ENCODE measurements around the gene NOL8.

The NOL8 gene

DNA sequence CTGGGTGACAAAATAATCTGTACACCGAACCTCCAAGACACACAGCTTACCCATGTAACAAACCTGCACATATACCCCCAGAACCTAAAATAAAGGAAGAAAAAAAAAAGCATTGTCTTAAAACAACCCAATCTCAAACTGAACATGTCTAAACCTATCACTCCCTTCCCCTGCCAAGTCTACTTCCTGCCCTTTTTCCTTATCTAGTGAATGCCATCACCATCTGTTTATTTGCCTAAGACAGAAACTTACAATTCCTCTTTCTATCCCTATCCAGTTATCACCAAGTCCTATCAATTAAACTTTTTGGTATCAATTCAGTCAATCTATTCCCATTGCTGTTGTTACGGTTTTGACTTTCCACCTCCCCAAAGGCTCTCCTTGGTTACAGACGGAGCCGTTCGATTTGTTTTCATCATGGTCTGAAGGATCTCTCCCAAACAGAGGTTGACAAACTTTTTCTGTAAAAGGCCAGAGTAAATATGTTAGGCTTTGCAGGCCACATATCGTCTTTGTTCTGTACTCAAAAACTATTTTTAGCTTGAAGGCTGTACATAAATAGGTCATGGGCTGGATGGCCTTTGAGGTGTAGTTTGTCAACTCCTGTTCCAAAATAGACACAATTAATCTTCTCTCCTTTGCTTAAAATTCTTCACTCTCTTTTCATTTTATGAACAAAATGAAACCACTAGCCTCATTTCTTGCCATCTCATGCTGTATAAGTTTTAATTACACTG is 12.1 kb downstream of the NOL8 start:
- DNase-seq (ENCODE audit: low read depth) = peak; percentile 39

DNA sequence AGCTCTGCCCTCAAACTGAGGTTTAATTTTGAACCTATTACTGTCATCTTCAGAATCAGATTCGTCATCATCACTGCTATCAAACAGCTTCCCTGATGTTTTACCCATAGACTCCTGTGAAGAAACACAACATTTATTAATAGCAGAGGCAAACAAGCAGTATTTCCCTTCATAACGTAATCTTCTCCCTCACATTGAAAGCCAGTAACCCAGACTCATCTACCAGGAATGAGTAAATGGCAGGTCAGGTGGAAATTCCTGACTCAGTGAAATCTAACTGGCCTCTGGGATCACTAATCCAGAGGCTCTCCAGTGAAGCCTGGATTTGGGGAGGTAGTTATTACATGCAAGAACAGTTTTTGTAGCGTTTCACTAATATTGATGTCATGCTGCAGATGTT is 14.6 kb downstream of the NOL8 start:
- DNase-seq (ENCODE audit: low read depth) = peak; percentile 46

DNA sequence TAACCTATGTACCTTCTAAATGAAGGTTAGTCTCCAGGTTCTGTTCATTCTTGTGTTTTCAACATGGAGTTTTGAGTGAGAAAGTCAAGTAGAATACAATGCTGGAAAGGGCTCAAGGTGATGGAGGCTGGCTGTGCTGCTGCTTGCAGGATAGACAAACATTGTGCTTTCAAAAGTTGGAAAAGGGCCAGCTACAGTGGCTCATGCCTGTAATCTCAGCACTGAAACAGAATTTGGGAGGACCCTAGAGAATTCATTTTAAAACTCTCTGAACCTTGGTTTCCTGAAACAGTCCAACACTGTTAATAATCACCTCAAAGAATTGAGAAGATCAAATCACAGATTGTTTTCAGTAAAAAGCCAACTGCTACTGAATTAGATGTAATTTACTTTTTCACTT is 16.3 kb downstream of the NOL8 start:
- peak; percentile 45 for DNase-seq (ENCODE audit: low read depth)

DNA sequence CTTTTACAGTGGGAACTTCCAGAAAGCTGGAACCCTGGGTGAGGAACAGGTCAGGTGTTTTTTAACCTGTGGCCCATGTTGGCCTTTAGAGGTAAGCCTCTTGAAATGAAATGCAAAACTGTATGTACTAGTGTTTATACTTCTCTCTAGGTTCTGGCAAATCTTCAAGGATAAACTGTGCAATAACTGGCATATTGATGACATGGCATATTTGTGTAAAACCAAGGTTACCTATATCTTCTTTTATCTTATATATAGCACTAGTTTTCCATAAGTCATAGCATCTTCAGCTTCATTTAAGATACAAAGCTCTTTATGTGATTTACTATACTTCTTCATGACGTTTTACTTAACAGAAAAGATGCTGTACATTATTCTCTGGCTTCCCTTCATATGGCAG is 24.2 kb downstream of the NOL8 start:
- no peak for DNase-seq (ENCODE audit: low read depth)

DNA sequence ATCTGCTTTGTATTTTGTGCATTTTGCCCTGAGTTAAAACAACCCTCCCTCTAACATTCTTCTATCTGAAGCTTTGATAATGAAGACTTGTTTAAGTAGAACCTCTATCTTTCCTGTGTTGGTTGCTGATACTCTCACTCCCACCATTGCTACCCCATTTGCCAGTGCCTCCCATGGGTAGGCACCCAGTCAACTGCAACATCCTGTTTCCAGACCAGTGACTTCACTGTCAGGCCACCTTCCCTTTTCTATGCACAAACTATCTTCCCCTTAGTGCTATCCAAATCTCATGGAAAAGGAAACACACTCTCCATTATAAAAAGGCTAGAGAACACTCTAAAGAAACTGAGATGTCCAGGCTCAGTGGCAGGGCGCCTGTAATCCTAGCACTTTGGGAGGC is 26.0 kb downstream of the NOL8 start:
- DNase-seq (ENCODE audit: low read depth) = no peak

DNA sequence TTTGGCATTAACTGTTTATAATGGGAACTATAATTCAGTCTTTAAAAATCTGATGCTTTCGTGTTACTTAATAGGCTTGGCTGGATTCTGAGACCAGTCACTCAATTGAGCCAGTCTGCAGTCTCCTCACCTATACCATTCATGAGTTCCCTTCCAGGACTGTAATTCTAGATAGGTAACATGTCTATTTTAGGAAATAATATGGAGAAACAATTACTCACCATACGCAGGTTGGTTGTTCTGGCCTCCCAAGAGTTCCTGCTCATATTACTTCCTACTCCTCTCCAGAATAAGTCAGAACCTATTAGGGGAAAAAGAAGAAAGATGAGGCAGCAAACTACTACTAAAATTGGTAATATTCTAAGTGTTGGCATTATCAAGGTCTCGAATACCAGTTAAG is 27.1 kb downstream of the NOL8 start:
- no peak for DNase-seq (ENCODE audit: low read depth)

DNA sequence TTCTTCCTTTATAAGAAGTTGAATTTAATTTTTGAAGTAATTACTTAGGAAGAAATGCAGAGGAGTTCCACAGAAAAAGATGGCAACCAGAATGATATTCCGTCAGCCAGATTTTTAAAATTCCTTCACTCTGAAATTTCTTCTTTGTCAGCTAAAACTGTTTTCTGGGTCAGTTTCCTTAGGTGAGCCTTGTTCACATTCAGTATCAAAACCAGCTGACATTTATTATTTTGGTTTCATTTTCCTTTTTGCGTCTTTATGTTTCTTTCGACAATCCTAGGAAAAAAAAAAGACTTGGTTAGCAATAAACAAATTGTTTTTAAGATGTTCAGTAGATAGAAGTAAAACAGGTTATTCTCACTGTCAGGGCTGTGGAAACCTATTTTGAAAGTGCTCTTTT is 27.5 kb downstream of the NOL8 start:
- DNase-seq (ENCODE audit: low read depth) = no peak

DNA sequence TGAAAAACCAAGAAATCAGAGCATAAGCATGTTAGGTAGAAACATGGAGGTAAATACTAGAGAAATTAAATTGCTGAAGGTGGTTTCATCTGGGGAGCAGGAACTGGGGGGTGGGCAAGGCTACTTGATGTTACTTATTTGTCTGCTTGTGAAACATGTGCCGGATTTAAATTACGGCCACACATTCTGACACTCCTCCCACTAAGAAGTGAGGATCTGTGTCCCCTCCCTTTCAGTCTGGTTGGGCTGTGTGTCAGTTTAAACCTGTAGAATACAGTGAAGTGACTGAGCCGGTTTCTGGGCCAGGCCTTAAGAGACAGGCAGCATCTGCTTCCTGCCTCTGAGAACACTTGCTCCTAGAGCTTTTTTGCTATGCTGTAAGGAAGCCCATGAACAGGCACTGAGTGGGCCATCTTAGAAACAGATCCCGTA is 29.3 kb downstream of the NOL8 start:
- no peak for DNase-seq (ENCODE audit: low read depth)

DNA sequence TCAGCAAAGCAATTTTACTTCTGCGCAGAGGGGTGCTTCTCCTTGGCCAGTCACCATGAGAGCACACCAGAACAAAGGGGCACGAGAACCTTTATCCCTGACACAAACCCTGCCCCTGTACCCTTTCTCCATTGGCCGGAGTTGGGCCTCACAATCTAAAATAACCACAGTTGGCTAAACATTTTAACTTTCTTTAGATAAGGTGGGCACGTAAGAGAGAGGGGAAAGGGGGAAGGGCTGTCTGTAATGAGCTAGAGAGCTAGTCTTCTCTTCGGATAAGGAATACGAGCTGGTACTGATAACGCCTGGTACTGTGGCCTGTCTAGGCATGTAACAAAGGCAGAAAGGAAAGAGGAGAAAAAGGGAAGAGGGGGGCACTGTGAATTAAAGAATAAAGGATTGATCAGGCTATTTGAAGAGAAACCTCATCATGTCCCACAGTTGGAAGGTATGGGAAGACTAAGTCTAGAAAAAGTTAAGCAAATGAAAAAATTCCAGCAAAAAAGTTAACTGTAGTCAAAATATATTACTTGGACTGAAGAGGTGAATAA is 29.8 kb downstream of the NOL8 start:
- DNase-seq (ENCODE audit: low read depth) = no peak

DNA sequence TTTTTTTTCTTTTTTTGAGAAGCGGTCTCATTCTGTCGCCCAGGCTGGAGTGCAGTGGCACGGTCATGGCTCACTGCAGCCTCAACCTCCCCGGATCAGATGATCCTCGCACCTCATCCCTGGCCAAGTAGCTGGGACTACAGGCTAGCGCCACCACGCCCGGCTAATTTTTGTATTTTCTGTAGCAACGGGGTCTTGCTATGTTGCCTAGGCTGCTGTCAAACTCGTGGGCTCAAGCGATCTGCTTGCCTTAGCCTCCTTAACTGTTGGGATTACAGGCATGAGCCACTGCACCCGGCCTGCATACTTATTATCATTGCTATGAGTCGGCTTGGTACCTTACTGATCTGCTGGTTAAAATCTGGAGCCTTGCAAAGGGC is 30.9 kb downstream of the NOL8 start:
- peak; percentile 20 for DNase-seq (ENCODE audit: low read depth)

DNA sequence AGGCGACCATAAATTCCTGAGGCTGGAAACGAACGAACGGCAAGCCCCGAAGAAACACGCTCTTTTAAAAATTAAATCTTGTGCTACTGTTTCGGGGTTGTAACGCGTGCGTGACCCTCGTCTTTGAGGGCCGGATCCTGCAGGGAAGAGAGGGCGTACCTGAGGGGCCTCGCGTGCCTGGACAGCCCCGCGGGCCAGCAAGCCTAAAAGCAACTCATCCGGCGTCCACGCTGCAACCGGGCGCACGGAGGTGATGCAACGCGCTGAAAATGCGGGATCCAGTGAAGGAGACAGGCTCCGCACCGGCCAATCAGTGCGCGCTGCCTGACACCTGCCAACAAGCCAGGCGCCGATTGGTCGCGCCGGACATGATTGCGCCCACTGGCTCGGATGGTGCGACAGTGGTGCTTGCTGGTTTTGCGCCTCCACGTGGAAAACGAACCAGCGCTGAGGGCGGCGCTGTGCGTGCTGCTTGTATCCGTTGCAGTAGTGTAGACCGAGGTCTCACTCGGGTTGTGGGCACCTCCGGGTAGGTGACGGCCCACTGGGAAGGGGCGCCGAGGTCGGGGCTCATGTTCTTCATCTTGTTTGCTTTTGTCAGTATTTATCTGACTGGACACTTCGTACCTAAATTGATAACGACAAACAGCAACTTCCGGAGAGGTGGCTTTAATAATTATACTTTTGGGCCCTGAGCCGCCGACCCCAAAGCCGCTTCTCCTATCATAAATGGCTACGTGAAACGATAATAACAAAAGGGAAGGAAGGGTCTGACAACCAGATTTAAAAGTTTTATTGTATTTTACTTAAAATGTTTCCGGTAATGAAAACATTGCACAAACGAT is 31.5 kb downstream of the NOL8 start, which contains the start of gene IARS1:
TSS of gene IARS1 (minus strand) at position 246 of the 845 bp plus-strand sequence. CDS start 4,278 bp downstream, outside the sequence.
- DNase-seq (ENCODE audit: low read depth) = peak; percentile 98

DNA sequence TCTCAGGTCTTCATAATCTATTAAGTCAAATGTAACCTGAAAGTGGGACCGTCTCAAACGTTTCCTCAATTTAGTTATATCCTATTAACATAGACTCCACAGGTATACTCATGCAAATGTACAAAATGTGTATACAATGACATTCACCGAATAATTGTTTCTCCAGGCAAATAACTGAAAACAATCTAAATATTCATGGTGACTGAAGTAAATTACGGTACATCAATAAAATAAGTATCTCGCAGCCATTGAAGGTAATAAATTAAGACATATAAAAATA is 32.1 kb downstream of the NOL8 start:
- no peak for DNase-seq (ENCODE audit: low read depth)

DNA sequence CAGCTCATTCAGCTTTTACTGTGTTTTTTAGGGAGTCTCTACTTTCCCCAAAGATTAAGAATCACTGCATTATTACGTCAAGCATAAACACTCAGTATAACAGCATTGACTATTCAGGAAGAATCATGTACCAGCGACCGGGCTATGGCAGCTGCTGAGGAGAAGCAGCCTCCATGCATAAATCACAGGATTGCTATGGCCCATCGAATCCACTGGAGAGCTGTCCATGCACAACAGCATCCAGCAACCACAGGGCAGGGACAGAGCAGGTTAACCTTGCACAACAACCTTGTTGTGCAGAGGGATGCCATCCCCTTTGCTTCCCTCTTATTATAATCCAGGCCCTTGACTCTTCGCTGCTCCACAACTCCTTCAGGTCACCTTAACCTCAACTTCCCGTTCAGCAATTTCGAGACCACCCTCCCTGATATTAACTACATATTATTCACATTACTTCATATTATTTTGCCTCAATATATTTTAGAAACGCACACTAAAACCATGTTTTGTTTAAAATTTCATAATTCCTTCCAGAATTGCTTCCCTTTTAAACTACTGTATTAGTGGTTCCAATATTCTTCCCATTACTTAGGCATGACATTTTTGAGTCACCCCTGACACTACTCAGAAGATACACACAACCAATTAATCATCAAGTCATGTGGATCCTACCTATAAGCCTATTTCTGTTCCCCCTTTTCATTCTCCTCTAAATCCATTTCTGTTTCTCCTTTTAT is 32.6 kb downstream of the NOL8 start:
- peak; percentile 26 for DNase-seq (ENCODE audit: low read depth)

DNA sequence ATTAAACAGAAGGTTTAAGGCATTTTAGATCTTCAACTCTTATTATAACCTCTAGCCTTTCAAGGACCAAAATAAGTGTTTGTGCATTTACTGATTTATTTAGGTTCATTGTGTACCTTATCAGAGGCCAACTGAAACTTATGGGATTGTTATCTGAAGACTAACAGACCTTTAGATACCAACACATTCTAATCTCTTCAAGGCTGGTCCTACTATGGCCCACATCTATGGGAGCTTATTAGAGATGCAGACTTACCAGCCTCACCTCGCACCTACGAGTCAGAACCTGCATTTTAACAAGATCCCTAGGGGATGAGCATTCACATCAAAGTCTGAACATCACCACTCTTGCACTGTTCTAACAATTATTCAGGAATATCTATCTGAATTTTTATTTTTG is 33.6 kb downstream of the NOL8 start:
- DNase-seq (ENCODE audit: low read depth) = no peak

DNA sequence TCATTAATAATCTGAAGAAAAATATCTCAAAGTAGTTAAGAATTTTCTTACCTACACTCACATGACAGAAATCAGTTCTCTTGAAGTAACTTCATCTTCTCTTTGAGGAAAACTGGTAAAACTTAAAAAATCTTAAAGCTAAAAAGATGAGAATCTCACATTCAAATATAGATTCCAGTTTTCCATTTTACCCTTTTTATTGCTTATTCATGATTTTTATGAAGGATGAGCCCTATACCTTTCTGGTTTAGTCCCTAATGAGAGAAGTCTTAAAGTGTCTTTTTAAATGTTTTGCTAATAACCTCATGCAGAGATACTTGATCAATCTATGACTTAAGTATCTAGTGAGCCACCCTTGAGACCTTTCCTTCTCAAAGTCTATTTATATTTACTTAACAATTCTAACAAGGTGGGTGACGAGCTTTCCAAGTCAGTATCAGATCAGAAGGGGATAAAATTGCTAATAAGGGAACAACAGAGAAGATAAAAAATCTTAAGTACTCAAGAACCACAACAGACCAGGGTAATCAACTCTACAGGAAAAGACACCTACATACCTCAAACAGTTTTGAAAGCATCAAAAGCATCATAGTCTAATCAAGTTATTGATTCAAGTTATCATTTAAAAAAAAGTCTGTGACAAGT is 34.2 kb downstream of the NOL8 start:
- DNase-seq (ENCODE audit: low read depth) = no peak

DNA sequence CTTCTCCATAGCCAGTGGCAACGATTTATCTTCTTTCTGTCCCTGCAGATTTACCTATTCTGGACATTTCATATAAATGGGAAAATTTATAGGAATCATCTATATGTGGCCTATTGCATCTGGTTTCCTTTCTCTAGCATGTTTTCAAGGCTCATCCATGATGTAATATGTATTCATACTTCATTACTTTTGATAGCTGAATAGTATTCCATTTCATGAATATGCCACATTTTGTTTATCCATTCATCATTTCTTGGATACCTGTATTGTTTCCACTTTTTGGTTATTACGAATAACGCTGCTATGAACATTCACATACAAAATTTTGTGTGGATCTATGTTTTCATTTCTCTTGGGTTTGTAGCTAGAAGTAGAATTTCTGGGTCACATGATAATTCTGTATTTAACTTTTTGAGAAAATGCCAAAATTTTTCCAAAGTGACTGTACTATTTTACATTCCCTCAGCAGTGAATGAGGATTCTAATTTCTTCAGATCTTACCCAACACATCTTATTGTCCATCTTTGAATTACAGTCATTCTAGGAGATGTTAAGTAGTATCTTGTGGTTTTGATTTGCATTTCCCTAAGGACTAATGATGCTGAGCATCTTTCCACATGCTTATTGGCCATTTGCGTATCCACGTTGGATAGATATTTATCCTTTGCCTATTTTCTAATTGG is 35.3 kb downstream of the NOL8 start:
- DNase-seq (ENCODE audit: low read depth) = peak; percentile 61

DNA sequence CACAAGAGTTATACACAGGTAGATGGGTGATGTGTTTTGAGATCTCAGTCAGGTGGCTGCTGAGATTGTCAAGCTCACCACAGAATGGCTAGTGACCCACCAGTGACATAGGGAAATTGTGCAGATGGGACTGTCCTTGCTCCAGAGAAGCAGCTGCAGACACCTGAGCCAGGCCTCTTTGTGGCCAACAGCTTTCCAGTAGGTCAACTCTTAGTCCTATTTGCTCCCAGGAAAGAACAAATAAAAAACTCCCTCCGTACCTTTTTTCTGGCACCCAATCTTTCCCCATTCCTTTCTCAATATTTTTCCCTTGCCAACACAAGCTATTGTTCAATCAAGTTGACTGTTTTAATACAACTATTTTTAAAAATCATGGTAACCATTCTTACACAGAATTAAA is 45.8 kb downstream of the NOL8 start:
- no peak for DNase-seq (ENCODE audit: low read depth)

DNA sequence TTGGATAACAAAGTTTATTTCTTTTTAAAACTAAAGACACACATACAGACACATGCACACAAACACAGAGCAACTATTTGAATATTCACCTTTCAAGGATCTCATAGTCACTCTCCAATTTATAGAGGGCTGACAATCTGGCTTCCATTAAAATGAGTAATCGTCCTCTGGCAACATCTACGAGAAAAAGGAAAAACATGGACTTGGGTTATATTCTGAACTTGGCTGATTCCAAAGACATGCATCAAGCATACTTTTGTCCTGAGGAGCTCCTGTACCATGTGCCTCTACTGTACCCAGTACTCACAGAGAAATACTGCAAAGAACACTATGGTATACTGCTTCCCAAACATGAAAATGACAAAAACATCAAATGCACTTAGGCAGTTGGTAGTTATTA is 47.0 kb downstream of the NOL8 start:
- DNase-seq (ENCODE audit: low read depth) = peak; percentile 72

DNA sequence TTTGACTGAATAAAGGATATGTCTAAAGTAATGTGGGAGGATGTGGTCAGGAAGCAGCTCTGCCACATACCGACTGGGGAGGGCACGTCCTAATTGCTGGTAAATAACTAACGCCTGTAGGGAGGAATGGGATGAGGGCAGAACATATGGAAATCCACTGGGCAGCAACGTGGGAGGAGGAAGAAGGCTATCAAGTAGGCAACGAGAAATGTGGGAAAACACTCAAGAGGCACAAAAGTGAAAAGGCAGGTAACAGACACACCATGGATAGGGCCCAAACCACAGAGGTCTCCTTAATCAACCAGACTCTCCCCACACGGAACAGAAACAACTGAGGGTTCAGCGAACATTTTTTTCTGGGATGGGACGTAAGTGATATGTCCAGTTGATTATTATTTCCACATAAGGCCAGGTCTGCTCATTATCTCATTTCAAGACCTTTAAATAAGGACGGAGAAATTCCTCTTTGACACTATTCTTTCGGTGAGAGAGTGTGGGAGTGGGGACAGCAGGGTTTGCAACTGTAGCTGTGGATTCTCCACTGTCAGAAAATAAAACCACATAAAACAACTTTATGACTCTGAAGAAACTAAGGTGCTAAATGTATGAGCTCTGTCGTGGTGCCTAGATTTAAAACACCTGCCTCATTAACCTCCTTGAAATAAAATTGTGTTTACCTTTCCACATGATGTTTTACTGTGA is 48.7 kb downstream of the NOL8 start:
- no peak for DNase-seq (ENCODE audit: low read depth)

DNA sequence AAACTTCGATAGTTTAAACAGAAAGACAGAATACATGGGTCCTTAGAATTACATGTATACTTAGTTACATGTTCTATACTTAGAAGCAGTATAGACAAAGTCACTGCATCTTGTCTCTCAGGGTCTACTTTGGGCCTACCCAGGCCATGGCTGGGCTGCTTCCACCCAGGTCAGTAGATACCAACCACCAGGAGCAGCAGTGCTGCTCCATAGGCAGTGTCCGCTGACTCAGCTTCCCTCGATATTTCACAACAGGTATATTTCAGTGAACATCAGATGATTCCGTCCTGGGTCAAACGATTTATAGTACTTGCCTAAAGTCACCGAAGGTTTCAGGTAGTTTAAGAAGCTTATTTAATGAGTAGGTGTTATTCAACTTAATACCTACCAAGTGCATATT is 49.6 kb downstream of the NOL8 start:
- DNase-seq (ENCODE audit: low read depth) = peak; percentile 11

DNA sequence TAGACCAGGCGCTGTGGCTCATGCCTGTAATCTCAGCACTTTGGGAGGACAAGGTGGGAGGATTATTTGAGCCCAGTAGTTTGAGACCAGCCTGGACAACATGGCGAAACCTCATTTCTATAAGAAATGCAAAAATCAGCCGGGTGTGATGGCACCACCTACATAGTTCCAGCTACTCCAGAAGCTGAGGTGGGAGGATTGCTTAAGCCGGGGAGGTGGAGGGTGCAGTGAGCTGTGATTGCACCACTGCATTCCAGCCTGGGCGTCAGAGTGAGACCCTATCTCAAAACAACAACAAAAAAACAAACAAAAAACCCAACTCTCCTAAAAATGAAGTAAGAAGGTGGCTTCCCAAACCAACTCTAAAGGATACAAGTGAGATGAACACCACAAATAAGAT is 54.6 kb downstream of the NOL8 start:
- DNase-seq (ENCODE audit: low read depth) = no peak

Measured in iris pigment epithelial cell (primary cell).